ENCODE measurements around the gene NOS1AP.
"Not testable (repeated sequence)": the region's sequence is repeated elsewhere in the genome, so short reads cannot be mapped to it uniquely, and the experiment has no call there.

DNA sequence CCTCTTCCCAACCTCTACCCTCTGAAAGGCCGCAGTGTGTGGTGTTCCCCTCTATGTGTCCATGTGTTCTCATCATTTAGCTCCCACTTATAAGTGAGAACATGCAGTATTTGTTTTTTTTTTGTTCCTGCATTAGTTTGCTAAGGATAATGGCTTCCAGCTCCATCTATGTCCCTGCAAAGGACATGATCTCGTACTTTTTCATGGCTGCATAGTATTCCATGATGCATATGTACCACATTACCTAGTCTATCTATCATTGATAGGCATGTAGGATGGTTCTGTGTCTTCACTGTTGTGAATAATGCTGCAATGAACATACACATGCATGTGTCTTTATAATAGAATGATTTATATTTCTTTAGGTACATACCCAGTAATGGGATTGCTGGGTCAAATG lies 12.6 kb downstream of the NOS1AP start:
- TF ChIP-seq, protein P1, sequence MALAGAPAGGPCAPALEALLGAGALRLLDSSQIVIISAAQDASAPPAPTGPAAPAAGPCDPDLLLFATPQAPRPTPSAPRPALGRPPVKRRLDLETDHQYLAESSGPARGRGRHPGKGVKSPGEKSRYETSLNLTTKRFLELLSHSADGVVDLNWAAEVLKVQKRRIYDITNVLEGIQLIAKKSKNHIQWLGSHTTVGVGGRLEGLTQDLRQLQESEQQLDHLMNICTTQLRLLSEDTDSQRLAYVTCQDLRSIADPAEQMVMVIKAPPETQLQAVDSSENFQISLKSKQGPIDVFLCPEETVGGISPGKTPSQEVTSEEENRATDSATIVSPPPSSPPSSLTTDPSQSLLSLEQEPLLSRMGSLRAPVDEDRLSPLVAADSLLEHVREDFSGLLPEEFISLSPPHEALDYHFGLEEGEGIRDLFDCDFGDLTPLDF (CRISPR knock-in tag; IDR thresholded peaks at IDR 0.05), result not testable (repeated sequence)
- TF ChIP-seq ATF7 (IDR thresholded peaks at IDR 0.05); RFX5 (IDR thresholded peaks at IDR 0.05; ENCODE audit: low read depth, low read length); CTCF (IDR thresholded peaks at IDR 0.05 in 2 of 3, conservative IDR thresholded peaks at IDR 0.05 in 1 of 3; ENCODE audit: insufficient read depth in 2 of 3, low read depth in 1 of 3, low read length in 3 of 3); CBFA2T2 (conservative IDR thresholded peaks at IDR 0.05); BRF2 (IDR thresholded peaks at IDR 0.05; ENCODE audit: borderline replicate concordance, insufficient read depth, insufficient read length); ZBTB1 (CRISPR knock-in tag; IDR thresholded peaks at IDR 0.05; ENCODE audit: borderline replicate concordance, low read depth); NFE2L1 (tag; IDR thresholded peaks at IDR 0.05; ENCODE audit: borderline replicate concordance, low read depth); HES1 (IDR thresholded peaks at IDR 0.05; ENCODE audit: low read depth); BRCA1 (IDR thresholded peaks at IDR 0.05); BRCA1 (CRISPR knock-in tag; IDR thresholded peaks at IDR 0.05); SMC3 (conservative IDR thresholded peaks at IDR 0.05; ENCODE audit: insufficient read depth, low read depth, low read length); KAT8 (IDR thresholded peaks at IDR 0.05; ENCODE audit: low read depth): not testable (repeated sequence)
- TF ChIP-seq, protein P2, sequence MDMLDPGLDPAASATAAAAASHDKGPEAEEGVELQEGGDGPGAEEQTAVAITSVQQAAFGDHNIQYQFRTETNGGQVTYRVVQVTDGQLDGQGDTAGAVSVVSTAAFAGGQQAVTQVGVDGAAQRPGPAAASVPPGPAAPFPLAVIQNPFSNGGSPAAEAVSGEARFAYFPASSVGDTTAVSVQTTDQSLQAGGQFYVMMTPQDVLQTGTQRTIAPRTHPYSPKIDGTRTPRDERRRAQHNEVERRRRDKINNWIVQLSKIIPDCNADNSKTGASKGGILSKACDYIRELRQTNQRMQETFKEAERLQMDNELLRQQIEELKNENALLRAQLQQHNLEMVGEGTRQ (CRISPR knock-in tag; IDR thresholded peaks at IDR 0.05), result not testable (repeated sequence)
